OCI-M1 (cell line): ENCODE measurements around the gene FOXRED1.
"Not testable (repeated sequence)": the region's sequence is repeated elsewhere in the genome, so short reads cannot be mapped to it uniquely, and the experiment has no call there.

Experiments
- DNase-seq: peaks from one replicate; lab custom pipeline; 2025; lab: John Stamatoyannopoulos, UW

FOXRED1 gene

GRCh38 chr11:126277322-126277721 is 8.4 kb downstream of the FOXRED1 start:
- no peak for DNase-seq

- DNase-seq = no peak
These were observed 8.8 kb downstream of the FOXRED1 start for GRCh38 chr11:126277780-126278179.

GRCh38 chr11:126279191-126279590 is 10.2 kb downstream of the FOXRED1 start:
- DNase-seq = peak; percentile 75

- no peak for DNase-seq
These were observed 11.6 kb downstream of the FOXRED1 start for GRCh38 chr11:126280595-126280994.

- DNase-seq = no peak
These were observed 12.3 kb downstream of the FOXRED1 start for GRCh38 chr11:126281245-126281644.

GRCh38 chr11:126281666-126282175 is 12.8 kb downstream of the FOXRED1 start:
- DNase-seq = no peak

GRCh38 chr11:126282361-126282735 is 13.4 kb downstream of the FOXRED1 start:
- DNase-seq = no peak

GRCh38 chr11:126282736-126283591 is 14.0 kb downstream of the FOXRED1 start, which contains the start of gene TIRAP:
Gene TIRAP (plus strand): TSS chr11:126283093. CDS start chr11:126290895, 7,802 bp downstream.
- DNase-seq = peak; percentile 67

GRCh38 chr11:126284829-126285228 is 15.9 kb downstream of the FOXRED1 start:
- peak; percentile 95 for DNase-seq

- DNase-seq = no peak
These were observed 19.3 kb downstream of the FOXRED1 start for GRCh38 chr11:126288237-126288636.

- no peak for DNase-seq
These were observed 21.9 kb downstream of the FOXRED1 start for GRCh38 chr11:126290887-126291286.

GRCh38 chr11:126293726-126294125 is 24.8 kb downstream of the FOXRED1 start:
- DNase-seq = no peak

GRCh38 chr11:126297004-126297403 is 28.1 kb downstream of the FOXRED1 start:
- no peak for DNase-seq

GRCh38 chr11:126303623-126304456 is 34.9 kb downstream of the FOXRED1 start, which contains the start of gene DCPS:
Gene DCPS (plus strand): TSS chr11:126304060. CDS start chr11:126304081, 21 bp downstream.
- peak; percentile 97 for DNase-seq

GRCh38 chr11:126304457-126305075 is 35.6 kb downstream of the FOXRED1 start:
- no peak for DNase-seq

GRCh38 chr11:126305699-126306098 is 36.7 kb downstream of the FOXRED1 start:
- DNase-seq = no peak

- DNase-seq = peak; percentile 90
These were observed 38.8 kb downstream of the FOXRED1 start for GRCh38 chr11:126307706-126308105.

GRCh38 chr11:126308271-126308671 is 39.3 kb downstream of the FOXRED1 start:
- no peak for DNase-seq

- not testable (repeated sequence) for DNase-seq
These were observed 39.8 kb downstream of the FOXRED1 start for GRCh38 chr11:126308771-126309170.

GRCh38 chr11:126310200-126310991 is 41.4 kb downstream of the FOXRED1 start:
- peak; percentile 93 for DNase-seq

GRCh38 chr11:126310992-126311310 is 42.0 kb downstream of the FOXRED1 start:
- no peak for DNase-seq
